HepG2 (cell line): ENCODE data around the gene TOMM7. TPM values are rescaled to one million over a fixed set of nuclear protein-coding genes. Genes with fewer than 3 reads are reported as not detected.

Experiments used
- BORCS8-MEF2B ChIP-seq: sonication (generic); formaldehyde crosslinking; IDR thresholded peaks from 2 replicates; pipeline ENCODE4 v1.8.0; 2022; ENCODE audit warnings: mild to moderate bottlenecking, missing genetic modification reagents
- HCFC1 ChIP-seq: fragments of 150-350 bp; IDR thresholded peaks from 2 replicates; pipeline ENCODE4 v1.6.1; 2014; ENCODE audit warnings: low read depth, low read length
- HDAC1 ChIP-seq: sonication (generic); formaldehyde crosslinking; IDR thresholded peaks from 2 replicates; pipeline ENCODE4 v1.5.1; 2020; ENCODE audit warnings: mild to moderate bottlenecking, missing genetic modification reagents
- HMG20A ChIP-seq: IDR thresholded peaks from 2 replicates; pipeline ENCODE4 v1.6.1; 2016; ENCODE audit warnings: borderline replicate concordance
- HMGXB4 ChIP-seq, 2 experiments: sonication (generic) in 1 of 2; formaldehyde crosslinking in 1 of 2; IDR thresholded peaks; 2 replicates each; pipeline versions ENCODE4 v1.4.0 to v1.6.1; 2018 to 2020; ENCODE audit warnings: missing genetic modification reagents in 2 of 2, borderline replicate concordance in 1 of 2, low read depth in 1 of 2, mild to moderate bottlenecking in 1 of 2, missing biosample characterization in 1 of 2
- HNF1A ChIP-seq, 2 experiments: sonication (generic) in 1 of 2; formaldehyde crosslinking in 1 of 2; IDR thresholded peaks; 2 replicates each; pipeline versions ENCODE4 v1.4.0 to v1.6.1; 2016 to 2020; ENCODE audit warnings: borderline replicate concordance in 1 of 2, low read depth in 1 of 2, mild to moderate bottlenecking in 1 of 2, missing genetic modification reagents in 1 of 2
- IKZF1 ChIP-seq: fragments of 450-650 bp; IDR thresholded peaks from 2 replicates; pipeline ENCODE4 v1.7.1; 2016
- POLR2AphosphoS5 ChIP-seq: IDR thresholded peaks from 2 replicates; pipeline ENCODE4 v1.6.1; 2012; ENCODE audit warnings: low read depth, low read length
- RBAK ChIP-seq: sonication (generic); formaldehyde crosslinking; IDR thresholded peaks from 2 replicates; pipeline ENCODE4 v1.5.1; 2020; ENCODE audit warnings: mild to moderate bottlenecking, missing genetic modification reagents
- RXRB ChIP-seq: IDR thresholded peaks from 2 replicates; pipeline ENCODE4 v1.6.1; 2016; ENCODE audit warnings: borderline replicate concordance, missing genetic modification reagents, missing compliant biosample characterization
- SATB2 ChIP-seq: sonication (generic); formaldehyde crosslinking; IDR thresholded peaks from 2 replicates; pipeline ENCODE4 v1.5.0; 2020; ENCODE audit warnings: missing genetic modification reagents
- SP4 ChIP-seq: sonication (generic); formaldehyde crosslinking; IDR thresholded peaks from 2 replicates; pipeline ENCODE4 v1.8.1; 2023; ENCODE audit warnings: mild to moderate bottlenecking, missing genetic modification reagents
- TGIF2 ChIP-seq: IDR thresholded peaks from 2 replicates; pipeline ENCODE4 v1.6.1; 2016; ENCODE audit warnings: control low read depth, missing compliant biosample characterization
- ZMYM3 ChIP-seq: sonication (generic); formaldehyde crosslinking; IDR thresholded peaks from 2 replicates; pipeline ENCODE4 v1.5.1; 2020; ENCODE audit warnings: mild to moderate bottlenecking, missing genetic modification reagents
- polyA plus RNA-seq, 8 experiments: library from polyadenylated mRNA; depleted of rRNA in 3 of 8; stranded (reverse) in 7 of 8; unstranded in 1 of 8; fragments of >200 nt; fragmentation: Illumina TruSeq in 4 of 8; extraction: Trizol in 4 of 8; gene quantifications; 2 replicates each; pipeline versions ENCODE4 v1.2.1 to v1.2.3, GENCODE V29; 2011 to 2016; ENCODE audit warnings: low read depth in 4 of 8, missing spikeins in 1 of 8, mixed read lengths in 1 of 8; ENCODE audit not compliant: insufficient read depth in 1 of 8
- total RNA-seq, 5 experiments: library from RNA; depleted of rRNA; stranded (reverse); fragments of >200 nt; fragmentation: Illumina TruSeq; extraction: Trizol; gene quantifications; 2 replicates each; pipeline ENCODE4 v1.2.3, GENCODE V29; 2016; ENCODE audit warnings: low read depth in 1 of 5
- TF ChIP-seq, protein P1 (sequence below): sonication (generic); formaldehyde crosslinking; IDR thresholded peaks from 2 replicates; pipeline ENCODE4 v1.8.0; 2022; ENCODE audit warnings: low read depth, missing genetic modification reagents
- TF ChIP-seq, protein P2 (sequence below): sonication (generic); formaldehyde crosslinking; IDR thresholded peaks from 2 replicates; pipeline ENCODE4 v1.5.1; 2020; ENCODE audit warnings: mild to moderate bottlenecking, missing genetic modification reagents, moderate library complexity

TOMM7 gene
- total and polyA plus RNA-seq, 2 of the 13 experiments (the other 11 are each of a cell fraction or from before 2014, with no cell fraction given), result 251 to 369 TPM

GRCh38 chr7:22814261-22815208 lies 8.1 kb downstream of the TOMM7 start (continued):
- TF ChIP-seq, protein P1, sequence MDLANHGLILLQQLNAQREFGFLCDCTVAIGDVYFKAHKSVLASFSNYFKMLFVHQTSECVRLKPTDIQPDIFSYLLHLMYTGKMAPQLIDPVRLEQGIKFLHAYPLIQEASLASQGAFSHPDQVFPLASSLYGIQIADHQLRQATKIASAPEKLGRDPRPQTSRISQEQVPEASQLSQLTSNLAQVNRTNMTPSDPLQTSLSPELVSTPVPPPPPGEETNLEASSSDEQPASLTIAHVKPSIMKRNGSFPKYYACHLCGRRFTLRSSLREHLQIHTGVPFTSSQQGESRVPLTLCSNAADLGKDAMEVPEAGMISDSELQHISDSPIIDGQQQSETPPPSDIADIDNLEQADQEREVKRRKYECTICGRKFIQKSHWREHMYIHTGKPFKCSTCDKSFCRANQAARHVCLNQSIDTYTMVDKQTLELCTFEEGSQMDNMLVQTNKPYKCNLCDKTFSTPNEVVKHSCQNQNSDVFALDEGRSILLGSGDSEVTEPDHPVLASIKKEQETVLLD (CRISPR knock-in tag), result no peak
- TF ChIP-seq BORCS8-MEF2B, result no peak
- no peak for TF ChIP-seq RBAK (CRISPR knock-in tag)
- peak; percentile 69 for TF ChIP-seq HMG20A (CRISPR knock-in tag)
- TF ChIP-seq IKZF1, result no peak
- TF ChIP-seq HCFC1, result no peak
- no peak for TF ChIP-seq SATB2 (CRISPR knock-in tag)
- peak; percentile 31; the same call in 1 of the 2 replicates for TF ChIP-seq HDAC1 (CRISPR knock-in tag)
- no peak for TF ChIP-seq TGIF2 (CRISPR knock-in tag)
- TF ChIP-seq, protein P2, sequence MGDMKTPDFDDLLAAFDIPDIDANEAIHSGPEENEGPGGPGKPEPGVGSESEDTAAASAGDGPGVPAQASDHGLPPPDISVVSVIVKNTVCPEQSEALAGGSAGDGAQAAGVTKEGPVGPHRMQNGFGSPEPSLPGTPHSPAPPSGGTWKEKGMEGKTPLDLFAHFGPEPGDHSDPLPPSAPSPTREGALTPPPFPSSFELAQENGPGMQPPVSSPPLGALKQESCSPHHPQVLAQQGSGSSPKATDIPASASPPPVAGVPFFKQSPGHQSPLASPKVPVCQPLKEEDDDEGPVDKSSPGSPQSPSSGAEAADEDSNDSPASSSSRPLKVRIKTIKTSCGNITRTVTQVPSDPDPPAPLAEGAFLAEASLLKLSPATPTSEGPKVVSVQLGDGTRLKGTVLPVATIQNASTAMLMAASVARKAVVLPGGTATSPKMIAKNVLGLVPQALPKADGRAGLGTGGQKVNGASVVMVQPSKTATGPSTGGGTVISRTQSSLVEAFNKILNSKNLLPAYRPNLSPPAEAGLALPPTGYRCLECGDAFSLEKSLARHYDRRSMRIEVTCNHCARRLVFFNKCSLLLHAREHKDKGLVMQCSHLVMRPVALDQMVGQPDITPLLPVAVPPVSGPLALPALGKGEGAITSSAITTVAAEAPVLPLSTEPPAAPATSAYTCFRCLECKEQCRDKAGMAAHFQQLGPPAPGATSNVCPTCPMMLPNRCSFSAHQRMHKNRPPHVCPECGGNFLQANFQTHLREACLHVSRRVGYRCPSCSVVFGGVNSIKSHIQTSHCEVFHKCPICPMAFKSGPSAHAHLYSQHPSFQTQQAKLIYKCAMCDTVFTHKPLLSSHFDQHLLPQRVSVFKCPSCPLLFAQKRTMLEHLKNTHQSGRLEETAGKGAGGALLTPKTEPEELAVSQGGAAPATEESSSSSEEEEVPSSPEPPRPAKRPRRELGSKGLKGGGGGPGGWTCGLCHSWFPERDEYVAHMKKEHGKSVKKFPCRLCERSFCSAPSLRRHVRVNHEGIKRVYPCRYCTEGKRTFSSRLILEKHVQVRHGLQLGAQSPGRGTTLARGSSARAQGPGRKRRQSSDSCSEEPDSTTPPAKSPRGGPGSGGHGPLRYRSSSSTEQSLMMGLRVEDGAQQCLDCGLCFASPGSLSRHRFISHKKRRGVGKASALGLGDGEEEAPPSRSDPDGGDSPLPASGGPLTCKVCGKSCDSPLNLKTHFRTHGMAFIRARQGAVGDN (CRISPR knock-in tag), result 0 out of 2 replicates have a peak, but pooled peaks have one; percentile 18
- TF ChIP-seq ZMYM3 (CRISPR knock-in tag), result 0 out of 2 replicates have a peak, but pooled peaks have one; percentile 28
- TF ChIP-seq HMGXB4 (CRISPR knock-in tag; IDR thresholded peaks at IDR 0.05; ENCODE audit: borderline replicate concordance in 1 of 2, low read depth in 1 of 2), result no peak
- TF ChIP-seq POLR2AphosphoS5, result no peak
- peak; percentile 87 for TF ChIP-seq HNF1A (IDR thresholded peaks at IDR 0.05; ENCODE audit: low read depth)
- peak; percentile 70; the same call in 1 of the 2 replicates for TF ChIP-seq HNF1A (CRISPR knock-in tag; IDR thresholded peaks at IDR 0.05; ENCODE audit: borderline replicate concordance)
- TF ChIP-seq RXRB, result no peak
- TF ChIP-seq SP4 (CRISPR knock-in tag), result no peak
